HEK293 (cell line): ENCODE results near the gene ANTXR1.

Experiments
- CTCF ChIA-PET: fragments of 350-600 bp; formaldehyde crosslinking; extraction: SDS; loops from one replicate; lab custom pipeline; 2021; ENCODE audit warnings: antibody characterized with exemption; lab: Yijun Ruan, JAX
- POLR2A ChIA-PET: fragments of 300-600 bp; formaldehyde crosslinking; extraction: SDS; loops from one replicate; lab custom pipeline; 2020; ENCODE audit warnings: antibody characterized with exemption, inconsistent platforms; lab: Yijun Ruan, JAX
- H3K27ac ChIP-seq: fragments of 200-500 bp; sonication (Bioruptor generic); 2 replicates; pipeline ENCODE4 v1.5.1; 2014; ENCODE audit warnings: low read depth, low read length, control low read depth, inconsistent platforms; ENCODE audit errors: extremely low read depth
- H3K36me3 ChIP-seq, 2 experiments: fragments of 200-500 bp in 1 of 2; sonication (Bioruptor generic) in 1 of 2; 1 replicate in 1 of 2; 2 replicates in 1 of 2; pipeline ENCODE4 v1.5.1; 2014 to 2017; ENCODE audit warnings: inconsistent platforms in 2 of 2, low read length in 2 of 2; ENCODE audit not compliant: control insufficient read depth in 2 of 2, insufficient read depth in 1 of 2
- H3K4me1 ChIP-seq: fragments of 200-500 bp; sonication (Bioruptor generic); 2 replicates; pipeline ENCODE4 v1.5.1; 2014; ENCODE audit warnings: mild to moderate bottlenecking, low read length, inconsistent platforms; ENCODE audit not compliant: control insufficient read depth, insufficient read depth
- H3K4me3 ChIP-seq: 2 replicates; pipeline ENCODE4 v1.5.1; 2011; ENCODE audit warnings: low read depth, mild to moderate bottlenecking, control low read depth, low read length, moderate library complexity
- H3K9me3 ChIP-seq: fragments of 200-500 bp; sonication (Bioruptor generic); 2 replicates; pipeline ENCODE4 v1.5.1; 2014; ENCODE audit warnings: low read depth, low read length, inconsistent platforms; ENCODE audit not compliant: control insufficient read depth, insufficient read depth
- KLF1 ChIP-seq: fragments of 450-650 bp; formaldehyde crosslinking; IDR thresholded peaks from 2 replicates; pipeline ENCODE4 v1.5.1; 2016; ENCODE audit warnings: missing biosample characterization, missing genetic modification characterization
- MYNN ChIP-seq: fragments of 450-650 bp; formaldehyde crosslinking; IDR thresholded peaks from 2 replicates; pipeline ENCODE4 v1.5.1; 2016; ENCODE audit warnings: missing biosample characterization, missing genetic modification characterization, borderline replicate concordance
- TCF7L2 ChIP-seq: IDR thresholded peaks from 2 replicates; pipeline ENCODE4 v1.6.1; 2011; ENCODE audit warnings: low read depth, mild to moderate bottlenecking, inconsistent platforms, low read length, moderate library complexity, borderline replicate concordance
- YY2 ChIP-seq: fragments of 450-650 bp; formaldehyde crosslinking; IDR thresholded peaks from 2 replicates; pipeline ENCODE4 v1.5.1; 2016; ENCODE audit warnings: missing biosample characterization, missing genetic modification characterization
- ZBTB26 ChIP-seq: fragments of 450-650 bp; formaldehyde crosslinking; optimal IDR thresholded peaks from 2 replicates; pipeline ENCODE3; 2016; ENCODE audit warnings: missing biosample characterization, mild to moderate bottlenecking, missing genetic modification characterization
- ZFP3 ChIP-seq: fragments of 450-650 bp; formaldehyde crosslinking; IDR thresholded peaks from 2 replicates; pipeline ENCODE4 v1.5.1; 2016; ENCODE audit warnings: low read depth, missing biosample characterization, missing genetic modification characterization
- ZFP41 ChIP-seq: fragments of 450-650 bp; formaldehyde crosslinking; IDR thresholded peaks from 2 replicates; pipeline ENCODE4 v1.5.1; 2016; ENCODE audit warnings: missing biosample characterization, missing genetic modification characterization, borderline replicate concordance
- ZNF10 ChIP-seq: fragments of 450-650 bp; formaldehyde crosslinking; IDR thresholded peaks from 2 replicates; pipeline ENCODE4 v1.5.1; 2017; ENCODE audit warnings: missing biosample characterization, missing genetic modification characterization
- ZNF133 ChIP-seq: fragments of 450-650 bp; formaldehyde crosslinking; IDR thresholded peaks from 2 replicates; pipeline ENCODE4 v1.5.1; 2016; ENCODE audit warnings: missing biosample characterization, missing genetic modification characterization
- ZNF221 ChIP-seq: fragments of 450-650 bp; formaldehyde crosslinking; IDR thresholded peaks from 2 replicates; pipeline ENCODE4 v1.5.1; 2017; ENCODE audit warnings: missing biosample characterization, missing genetic modification characterization, borderline replicate concordance
- ZNF248 ChIP-seq: fragments of 450-650 bp; formaldehyde crosslinking; IDR thresholded peaks from 2 replicates; pipeline ENCODE4 v1.5.1; 2017; ENCODE audit warnings: missing biosample characterization, missing genetic modification characterization
- ZNF311 ChIP-seq: fragments of 450-650 bp; formaldehyde crosslinking; IDR thresholded peaks from 2 replicates; pipeline ENCODE4 v1.5.1; 2017; ENCODE audit warnings: missing biosample characterization, missing genetic modification characterization, borderline replicate concordance
- ZNF350 ChIP-seq: fragments of 450-650 bp; formaldehyde crosslinking; IDR thresholded peaks from 2 replicates; pipeline ENCODE4 v1.5.0; 2017; ENCODE audit warnings: missing biosample characterization, mild to moderate bottlenecking, missing genetic modification characterization
- ZNF37A ChIP-seq: fragments of 450-650 bp; IDR thresholded peaks from 2 replicates; pipeline ENCODE4 v1.5.1; 2018; ENCODE audit warnings: missing biosample characterization, missing genetic modification characterization
- ZNF391 ChIP-seq: fragments of 450-650 bp; formaldehyde crosslinking; IDR thresholded peaks from 2 replicates; pipeline ENCODE4 v1.5.1; 2016; ENCODE audit warnings: low read depth, missing biosample characterization, missing genetic modification characterization, borderline replicate concordance
- ZNF394 ChIP-seq: fragments of 450-650 bp; formaldehyde crosslinking; IDR thresholded peaks from 2 replicates; pipeline ENCODE4 v1.5.1; 2016; ENCODE audit warnings: missing biosample characterization, missing genetic modification characterization, mild to moderate bottlenecking, moderate library complexity, borderline replicate concordance
- ZNF449 ChIP-seq: fragments of 450-650 bp; formaldehyde crosslinking; IDR thresholded peaks from 2 replicates; pipeline ENCODE4 v1.5.1; 2017; ENCODE audit warnings: missing biosample characterization, mild to moderate bottlenecking, missing genetic modification characterization, moderate library complexity
- ZNF473 ChIP-seq: fragments of 450-650 bp; formaldehyde crosslinking; IDR thresholded peaks from 2 replicates; pipeline ENCODE4 v1.5.1; 2017; ENCODE audit warnings: missing biosample characterization, missing genetic modification characterization
- ZNF513 ChIP-seq: fragments of 450-650 bp; IDR thresholded peaks from 2 replicates; pipeline ENCODE4 v1.5.1; 2018; ENCODE audit warnings: missing biosample characterization, missing genetic modification characterization
- ZNF548 ChIP-seq: fragments of 450-650 bp; formaldehyde crosslinking; IDR thresholded peaks from 2 replicates; pipeline ENCODE4 v1.5.1; 2016; ENCODE audit warnings: missing biosample characterization, missing genetic modification characterization
- ZNF621 ChIP-seq: fragments of 450-650 bp; formaldehyde crosslinking; IDR thresholded peaks from 2 replicates; pipeline ENCODE4 v1.5.1; 2017; ENCODE audit warnings: missing biosample characterization, missing genetic modification characterization
- ZNF623 ChIP-seq: fragments of 450-650 bp; formaldehyde crosslinking; IDR thresholded peaks from 2 replicates; pipeline ENCODE4 v1.5.1; 2016; ENCODE audit warnings: missing biosample characterization, missing genetic modification characterization
- ZNF645 ChIP-seq: fragments of 450-650 bp; formaldehyde crosslinking; IDR thresholded peaks from 2 replicates; pipeline ENCODE4; 2016; ENCODE audit warnings: missing biosample characterization, missing genetic modification characterization
- ZNF677 ChIP-seq: fragments of 450-650 bp; IDR thresholded peaks from 2 replicates; pipeline ENCODE4 v1.5.0; 2018; ENCODE audit warnings: missing biosample characterization, mild to moderate bottlenecking, missing genetic modification characterization, moderate library complexity
- ZNF791 ChIP-seq: fragments of 450-650 bp; formaldehyde crosslinking; IDR thresholded peaks from 2 replicates; pipeline ENCODE4 v1.5.1; 2016; ENCODE audit warnings: missing biosample characterization, missing genetic modification characterization
- ZSCAN16 ChIP-seq: fragments of 450-650 bp; formaldehyde crosslinking; IDR thresholded peaks from 2 replicates; pipeline ENCODE4 v1.5.1; 2016; ENCODE audit warnings: missing biosample characterization, missing genetic modification characterization

Gene ANTXR1

GRCh38 chr2:69087912-69088240 lies 74.9 kb downstream of the ANTXR1 start:
- ChIA-PET CTCF (interaction anchor here (0.6 kb wide), 1 partner anchor 297 kb away, joined by 4 read pairs; no protein-coding TSS in a partner anchor), POLR2A (no interaction called here)
- Histone ChIP-seq H3K4me1 (no peaks in the 10 kb centered on the region; the same call in 1 of the 2 replicates), H3K27ac (no peak overlapping the region), H3K9me3 (no peaks in the 10 kb centered on the region), H3K4me3 (no peak overlapping the region), H3K36me3 (peaks cover 3 to 8% of the 10 kb centered on the region in 2 experiments)
- TF ChIP-seq KLF1 (tag by site-specific recombination) (no peak), ZNF645 (no peak), ZNF221 (tag by site-specific recombination) (no peak), ZNF391 (tag by site-specific recombination) (no peak), ZNF513 (tag by site-specific recombination) (no peak), ZNF621 (tag by site-specific recombination) (no peak), ZNF623 (tag by site-specific recombination) (no peak), ZNF350 (tag by site-specific recombination) (no peak), ZNF37A (tag by site-specific recombination) (no peak), ZFP3 (tag by site-specific recombination) (no peak), ZNF10 (tag by site-specific recombination) (no peak), TCF7L2 (no peak), ZNF311 (tag by site-specific recombination) (no peak), ZNF791 (tag by site-specific recombination) (no peak), ZNF394 (tag by site-specific recombination) (no peak), ZFP41 (tag by site-specific recombination) (no peak), ZBTB26 (no peak), ZSCAN16 (tag by site-specific recombination) (no peak)

- H3K27ac ChIP-seq = no peak overlapping the region
- H3K4me3 ChIP-seq = no peak overlapping the region
- ChIA-PET CTCF (interaction anchor here (0.6 kb wide), 1 partner anchor 297 kb away, joined by 4 read pairs; no protein-coding TSS in a partner anchor), POLR2A (no interaction called here)
- TF ChIP-seq ZNF473 (tag by site-specific recombination) (no peak), ZNF449 (tag by site-specific recombination) (no peak), ZNF677 (no peak), YY2 (tag by site-specific recombination) (no peak), MYNN (tag by site-specific recombination) (no peak), ZNF133 (tag by site-specific recombination) (no peak), ZNF248 (no peak), ZNF548 (tag by site-specific recombination) (no peak)
- no peaks in the 10 kb centered on the region for H3K9me3 ChIP-seq
- H3K36me3 ChIP-seq = peaks cover 3 to 8% of the 10 kb centered on the region in 2 experiments
- H3K4me1 ChIP-seq = no peaks in the 10 kb centered on the region; the same call in 1 of the 2 replicates
These were observed 75.5 kb downstream of the ANTXR1 start for GRCh38 chr2:69088466-69088865.
